Measurements from ENCODE around the gene TRMT44.

DNA sequence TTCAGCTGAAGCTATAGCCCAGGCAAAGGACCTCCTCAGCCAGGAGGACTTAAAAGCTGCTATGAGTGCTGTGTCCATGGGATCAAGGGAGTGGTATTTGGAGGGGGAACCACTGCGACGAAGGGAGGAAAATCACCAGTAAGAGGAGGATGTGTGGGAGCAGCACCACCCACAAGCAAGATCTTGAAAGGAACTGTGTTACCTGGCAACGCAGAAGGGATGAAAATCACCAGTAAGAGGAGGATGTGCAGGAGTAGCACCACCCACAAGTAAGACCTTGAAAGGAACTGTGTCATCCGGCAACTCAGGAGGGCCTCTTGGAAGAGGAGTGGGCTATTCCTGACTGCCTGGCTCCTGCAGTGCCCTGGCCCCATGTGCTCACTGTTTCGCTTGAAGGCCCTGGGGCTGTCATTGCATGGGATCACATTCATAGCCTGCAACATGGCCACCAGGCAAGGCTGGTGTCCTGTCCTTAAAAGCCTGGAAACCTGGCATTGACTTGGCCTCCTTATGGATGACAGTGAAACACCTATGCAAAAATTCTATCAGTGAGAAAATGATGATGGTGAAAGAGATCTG is 48.3 kb downstream of the TRMT44 start:
- TF ChIP-seq, protein P1, sequence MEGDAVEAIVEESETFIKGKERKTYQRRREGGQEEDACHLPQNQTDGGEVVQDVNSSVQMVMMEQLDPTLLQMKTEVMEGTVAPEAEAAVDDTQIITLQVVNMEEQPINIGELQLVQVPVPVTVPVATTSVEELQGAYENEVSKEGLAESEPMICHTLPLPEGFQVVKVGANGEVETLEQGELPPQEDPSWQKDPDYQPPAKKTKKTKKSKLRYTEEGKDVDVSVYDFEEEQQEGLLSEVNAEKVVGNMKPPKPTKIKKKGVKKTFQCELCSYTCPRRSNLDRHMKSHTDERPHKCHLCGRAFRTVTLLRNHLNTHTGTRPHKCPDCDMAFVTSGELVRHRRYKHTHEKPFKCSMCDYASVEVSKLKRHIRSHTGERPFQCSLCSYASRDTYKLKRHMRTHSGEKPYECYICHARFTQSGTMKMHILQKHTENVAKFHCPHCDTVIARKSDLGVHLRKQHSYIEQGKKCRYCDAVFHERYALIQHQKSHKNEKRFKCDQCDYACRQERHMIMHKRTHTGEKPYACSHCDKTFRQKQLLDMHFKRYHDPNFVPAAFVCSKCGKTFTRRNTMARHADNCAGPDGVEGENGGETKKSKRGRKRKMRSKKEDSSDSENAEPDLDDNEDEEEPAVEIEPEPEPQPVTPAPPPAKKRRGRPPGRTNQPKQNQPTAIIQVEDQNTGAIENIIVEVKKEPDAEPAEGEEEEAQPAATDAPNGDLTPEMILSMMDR (IDR thresholded peaks at IDR 0.05; ENCODE audit: borderline replicate concordance, extremely low read depth, low read length, poor library complexity, severe bottlenecking) = no peak
- no peak for TF ChIP-seq EZH2 (IDR thresholded peaks at IDR 0.05; ENCODE audit: borderline replicate concordance, low read depth, low read length, severe bottlenecking)
